GM23248 (cell line): Measurements from ENCODE around the gene OR2K2.

Experiments
- EZH2 ChIP-seq: fragments of 200-600 bp; sonication (generic); IDR thresholded peaks from 2 replicates; pipeline ENCODE4 v1.6.1; 2018; ENCODE audit warnings: antibody characterized with exemption, mild to moderate bottlenecking; ENCODE audit not compliant: insufficient read depth, poor library complexity, severe bottlenecking
- EZH2phosphoT487 ChIP-seq: fragments of 200-600 bp; sonication (generic); IDR thresholded peaks from 2 replicates; pipeline ENCODE4 v1.6.1; 2018; ENCODE audit warnings: antibody characterized with exemption, moderate library complexity, mild to moderate bottlenecking, low read depth; ENCODE audit not compliant: insufficient read depth

DNA sequence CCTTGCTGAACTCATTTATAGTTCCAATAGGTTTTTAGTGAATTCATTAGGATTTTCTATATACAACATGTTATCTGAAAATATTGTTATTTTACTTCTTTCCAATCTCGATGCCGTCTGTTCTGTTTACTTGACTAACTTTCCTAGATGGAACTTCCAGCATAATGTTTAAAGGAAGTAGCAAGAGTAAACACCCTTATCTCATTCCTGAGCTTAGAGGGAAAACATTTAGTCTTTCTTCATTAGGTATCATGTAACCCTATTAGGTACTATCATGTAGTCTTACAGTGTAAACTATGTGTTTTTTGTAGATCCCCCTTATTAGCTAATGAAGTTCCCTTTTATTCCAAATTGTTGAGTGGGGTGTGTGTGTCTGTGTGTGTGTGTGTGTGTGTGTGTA lies 22.5 kb upstream of the OR2K2 start:
- no peak for TF ChIP-seq EZH2
- TF ChIP-seq EZH2phosphoT487 = no peak
